Fibroblast of skin of right quadriceps (primary cell): ENCODE measurements around the gene ADCY4.
A peak's percentile ranks its signal among the peaks of the same experiment; 100 is the strongest.
"Not testable (repeated sequence)": the region's sequence is repeated elsewhere in the genome, so short reads cannot be mapped to it uniquely, and the experiment has no call there.

Source experiments
- DNase-seq: peaks from one replicate; pipeline ENCODE4 v3.0.0-alpha.2; 2013

ADCY4 gene

DNA sequence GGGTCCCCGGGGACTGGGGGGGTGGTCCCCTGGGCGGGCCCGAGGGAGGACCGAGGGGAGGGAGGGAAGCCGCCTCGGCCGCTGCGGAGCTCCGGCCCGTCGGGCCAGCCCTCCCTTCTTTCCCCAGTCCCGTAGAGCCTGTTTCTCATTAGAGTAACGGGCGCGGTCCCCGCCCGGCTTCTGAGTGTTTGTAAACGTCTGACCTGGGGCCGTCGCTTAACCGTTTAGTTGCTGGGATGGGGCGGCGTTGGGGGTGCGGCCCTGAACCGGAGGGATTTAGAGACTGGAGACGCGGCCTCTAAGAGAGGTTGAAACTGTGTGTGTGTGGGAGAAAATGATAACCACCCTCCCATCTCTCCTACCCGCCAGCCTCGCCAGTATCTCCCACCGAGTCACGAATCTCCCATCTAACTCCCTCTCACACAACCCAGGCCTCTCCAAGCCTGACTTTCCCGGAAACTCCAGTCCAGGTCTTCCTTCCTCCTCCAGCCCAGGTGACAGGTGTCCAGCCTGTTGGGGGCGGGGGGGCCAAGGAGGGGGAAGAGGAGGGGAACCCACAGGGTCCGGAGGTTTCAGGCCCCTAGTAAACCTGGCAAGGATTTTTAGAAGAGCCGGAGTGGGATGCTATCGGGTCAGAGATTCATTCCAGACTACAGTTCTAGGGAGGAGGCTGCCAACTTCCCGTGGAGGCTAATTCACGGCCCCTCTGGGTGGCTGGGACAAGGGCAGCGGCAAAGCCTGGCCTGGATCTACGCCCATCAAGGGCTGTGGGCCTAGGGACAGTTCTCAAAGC, 32.0 kb upstream of the ADCY4 start:
- peak; percentile 98 for DNase-seq

DNA sequence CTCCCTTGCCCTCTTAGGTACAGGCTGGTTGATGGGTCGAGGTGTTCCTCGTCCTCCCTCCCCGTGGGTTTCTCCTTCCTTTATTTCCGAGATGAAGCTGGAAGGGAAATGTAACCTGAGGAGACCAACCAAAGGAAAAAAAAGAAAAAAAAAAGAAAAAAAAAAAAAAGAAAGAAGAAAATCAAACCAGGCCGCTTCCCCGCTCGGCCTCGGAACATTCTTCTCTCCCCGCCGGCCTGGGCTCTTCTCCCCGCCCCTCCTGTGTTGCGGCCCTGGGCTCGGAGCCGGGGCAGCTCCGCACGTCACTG, 31.5 kb upstream of the ADCY4 start:
- no peak for DNase-seq

GRCh38 chr14:24365600-24366412, 30.9 kb upstream of the ADCY4 start:
- DNase-seq = peak; percentile 90

DNA sequence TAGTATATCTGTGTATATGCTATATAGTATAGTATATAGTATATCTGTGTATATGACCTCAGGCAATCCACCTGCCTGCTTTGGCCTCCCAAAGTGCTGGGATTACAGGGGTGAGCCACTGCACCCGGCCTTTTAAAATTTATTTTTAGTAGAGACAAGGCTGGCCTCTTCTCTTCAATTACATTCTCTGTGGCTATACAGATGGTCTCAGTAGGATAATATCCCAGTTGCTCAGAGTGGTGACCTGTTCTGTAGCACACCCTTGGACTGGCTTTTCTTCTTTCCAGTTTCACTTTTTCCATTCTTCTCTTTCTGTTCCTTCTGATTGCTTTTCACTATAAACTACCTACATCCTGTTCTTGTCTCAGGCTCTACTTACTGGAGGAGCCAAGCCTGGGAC, 30.0 kb upstream of the ADCY4 start:
- no peak for DNase-seq

- no peak for DNase-seq
Observed at GRCh38 chr14:24363401-24363800, 28.5 kb upstream of the ADCY4 start.

DNA sequence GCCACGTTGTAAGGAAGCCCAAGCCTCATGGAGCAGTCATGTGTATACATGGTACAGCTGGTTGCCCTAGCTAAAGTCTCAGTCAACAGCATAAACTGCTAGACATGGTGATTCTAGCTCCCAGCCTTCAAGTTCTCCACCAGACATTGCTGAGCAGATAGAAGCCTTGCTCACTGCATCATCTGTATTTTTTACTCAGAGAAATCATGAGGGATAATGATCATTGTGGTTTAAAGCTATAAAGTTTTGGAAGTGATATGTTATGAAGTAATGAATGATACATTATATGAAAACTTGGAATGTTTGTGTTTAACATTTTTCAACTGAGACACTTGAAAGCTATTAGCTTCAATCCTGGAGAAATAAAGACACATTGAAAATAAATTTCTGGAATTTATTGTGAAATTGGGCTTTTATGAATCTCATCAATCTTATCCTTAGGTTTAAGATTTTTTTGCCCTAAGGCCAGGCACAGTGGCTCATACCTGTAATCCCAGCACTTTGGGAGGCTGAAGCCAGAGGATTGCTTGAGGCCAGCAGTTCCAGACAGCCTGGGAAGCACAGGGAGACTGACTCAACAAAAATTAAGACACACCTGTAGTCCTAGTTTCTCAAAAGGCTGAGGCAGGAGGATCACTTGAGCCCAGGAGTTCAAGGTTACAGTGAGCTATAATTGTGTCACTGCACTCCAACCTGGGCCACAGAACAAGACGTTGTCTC, 27.5 kb upstream of the ADCY4 start:
- peak; percentile 72 for DNase-seq

GRCh38 chr14:24361326-24361725, 26.5 kb upstream of the ADCY4 start:
- DNase-seq = no peak

GRCh38 chr14:24360281-24360680, 25.4 kb upstream of the ADCY4 start:
- DNase-seq = no peak

- no peak for DNase-seq
Observed at GRCh38 chr14:24356208-24356607, 21.3 kb upstream of the ADCY4 start.

DNA sequence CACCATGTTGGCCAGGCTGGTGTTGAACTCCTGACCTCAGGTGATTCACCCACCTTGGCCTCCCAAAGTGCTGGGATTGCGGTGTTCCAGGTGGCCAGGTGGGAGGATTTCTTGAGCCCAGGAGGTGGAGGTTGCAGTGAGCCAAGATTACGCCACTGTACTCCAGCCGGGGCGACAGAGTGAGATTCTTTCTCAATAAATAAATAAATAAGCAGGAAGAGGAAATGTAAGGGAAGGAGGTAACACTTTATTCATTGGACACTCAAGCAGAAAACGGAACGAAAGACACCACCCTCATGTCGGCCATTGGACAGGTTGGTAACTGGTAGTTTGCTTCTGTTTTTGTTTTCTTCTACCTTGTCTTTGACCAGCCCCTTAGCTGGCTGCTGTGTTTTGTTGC, 20.1 kb upstream of the ADCY4 start:
- DNase-seq = no peak

DNA sequence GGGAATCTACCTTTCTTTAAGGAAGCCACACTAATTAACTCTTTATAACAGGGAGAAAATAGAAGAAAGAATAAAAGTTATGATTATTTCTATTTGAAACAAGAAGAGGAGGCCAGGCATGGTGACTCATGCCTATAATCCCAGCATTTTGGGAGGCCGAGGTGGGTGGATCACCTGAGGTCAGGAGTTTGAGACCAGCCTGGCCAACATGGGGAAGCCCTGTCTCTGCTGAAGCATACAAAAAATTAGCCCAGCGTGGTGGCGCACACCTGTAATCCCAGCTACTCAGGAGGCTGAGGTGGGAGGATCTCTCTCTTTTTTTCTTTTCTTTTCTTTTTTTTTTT, 19.6 kb upstream of the ADCY4 start:
- not testable (repeated sequence) for DNase-seq

- peak; percentile 58 for DNase-seq
Observed at GRCh38 chr14:24353559-24354481, 18.9 kb upstream of the ADCY4 start.

GRCh38 chr14:24351517-24351916, 16.6 kb upstream of the ADCY4 start:
- peak; percentile 30 for DNase-seq

DNA sequence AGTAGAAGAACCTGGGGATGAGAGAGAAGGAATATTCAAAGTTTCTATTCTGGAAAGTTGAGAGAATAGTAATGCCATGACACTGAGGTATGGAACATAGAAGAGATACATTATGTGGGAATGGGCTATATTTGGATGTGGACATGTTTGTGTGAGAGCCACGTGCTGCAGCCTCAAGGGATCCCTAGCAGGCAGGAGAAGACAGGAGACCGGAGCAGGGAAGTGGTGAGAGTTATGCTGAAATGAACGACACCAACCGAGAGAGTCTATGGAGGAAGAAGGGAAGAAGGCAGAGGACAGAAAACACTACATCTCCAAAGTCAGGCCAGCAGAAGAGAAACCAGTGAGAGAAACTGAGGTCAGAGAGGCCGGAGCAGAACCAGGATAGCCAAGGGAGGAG, 14.9 kb upstream of the ADCY4 start:
- no peak for DNase-seq

GRCh38 chr14:24348186-24348585, 13.3 kb upstream of the ADCY4 start:
- DNase-seq = no peak

DNA sequence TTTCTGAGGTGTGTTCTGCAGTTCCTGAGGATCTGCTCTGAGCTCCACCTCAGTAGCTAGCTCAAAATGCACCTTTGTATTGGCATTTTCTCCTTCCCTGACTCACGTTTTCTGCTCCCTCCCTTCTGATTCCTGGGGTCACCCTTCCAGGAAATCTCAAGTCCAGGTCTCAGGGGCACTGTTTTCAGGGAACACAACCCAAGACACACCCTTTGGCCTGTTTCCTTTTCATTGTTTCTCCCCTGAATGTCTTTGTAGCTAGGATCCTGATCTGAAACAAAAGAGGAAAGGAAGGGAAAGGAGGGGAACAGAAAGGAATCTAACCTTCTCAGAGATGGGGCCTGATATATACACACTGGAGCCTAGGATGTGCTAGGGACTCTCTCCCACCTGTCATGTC, 12.3 kb upstream of the ADCY4 start:
- DNase-seq = no peak

- DNase-seq = no peak
Observed at GRCh38 chr14:24343795-24344660, 9.2 kb upstream of the ADCY4 start.

DNA sequence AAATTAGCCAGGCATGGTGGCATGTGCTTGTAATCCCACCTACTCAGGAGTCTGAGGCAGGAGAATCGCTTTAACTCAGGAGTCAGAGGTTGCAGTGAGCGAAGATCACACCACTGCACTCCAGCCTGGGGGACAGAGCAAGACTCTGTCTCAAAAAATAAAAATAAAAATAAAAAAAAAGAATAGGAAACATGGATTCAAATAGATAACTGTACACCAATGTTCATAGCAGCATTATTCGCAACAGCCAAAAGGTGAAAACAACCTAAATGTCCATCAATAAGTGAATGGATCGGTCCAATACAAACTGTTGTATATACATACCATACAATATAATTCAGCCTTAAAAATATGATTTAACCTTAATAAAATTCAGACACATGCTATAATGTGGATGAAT, 8.0 kb upstream of the ADCY4 start:
- DNase-seq = no peak

- no peak for DNase-seq
Observed at GRCh38 chr14:24340606-24341005, 5.7 kb upstream of the ADCY4 start.

DNA sequence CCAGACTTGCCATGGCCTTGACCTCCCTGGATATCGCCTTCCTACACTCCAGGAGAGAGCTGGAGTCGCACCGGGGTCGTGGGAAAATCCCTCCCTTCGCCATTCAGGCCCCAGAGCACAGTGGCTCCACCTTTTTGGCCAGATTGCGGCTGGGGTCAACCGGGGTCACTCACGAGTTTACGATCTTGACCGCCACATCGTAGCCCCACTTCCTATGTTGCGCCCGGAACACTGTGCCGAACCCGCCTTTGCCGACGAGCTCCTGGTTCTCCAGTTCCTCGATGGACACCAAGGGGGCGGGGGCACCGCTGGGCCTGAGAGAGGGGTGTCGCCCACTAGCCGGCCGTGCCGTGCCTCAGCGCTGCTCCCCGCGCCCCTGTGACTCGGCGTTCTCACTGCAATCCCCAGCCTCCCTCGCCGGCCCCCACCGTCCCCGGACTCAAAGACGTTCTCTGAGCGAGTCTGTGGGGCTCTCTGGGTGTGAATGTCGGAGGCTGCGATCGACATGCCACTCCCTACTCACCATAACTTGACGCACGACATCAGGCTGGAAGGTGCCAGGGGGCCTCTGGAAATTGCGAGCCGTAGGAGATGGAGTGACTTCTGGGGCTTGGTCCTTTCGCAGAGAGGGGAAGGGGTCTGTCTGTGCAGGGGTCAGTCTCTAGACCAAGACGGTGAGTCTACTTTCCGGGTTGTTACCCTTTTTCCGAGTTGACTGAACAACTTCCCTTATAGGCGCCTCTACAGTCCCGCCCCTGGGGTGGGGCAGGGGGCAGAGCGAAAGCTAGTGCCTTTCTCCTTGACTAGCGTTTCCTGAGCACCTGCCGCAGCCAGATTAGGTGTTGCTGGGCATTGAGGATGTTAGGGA, 4.6 kb upstream of the ADCY4 start, which contains the start of gene RIPK3:
TSS of gene RIPK3 (minus strand) at position 708 of the 868 bp plus-strand sequence. CDS start at position 543, 165 bp downstream.
- DNase-seq = no peak

GRCh38 chr14:24338843-24339242, 4.0 kb upstream of the ADCY4 start:
- DNase-seq = no peak
